Measurements from ENCODE around the gene KDR. TPM values are rescaled to one million over a fixed set of nuclear protein-coding genes. Genes with fewer than 3 reads are reported as not detected.
A peak's percentile ranks its signal among the peaks of the same experiment; 100 is the strongest.

KDR gene
- total RNA-seq (not detected), polyA plus RNA-seq (not detected)

DNA sequence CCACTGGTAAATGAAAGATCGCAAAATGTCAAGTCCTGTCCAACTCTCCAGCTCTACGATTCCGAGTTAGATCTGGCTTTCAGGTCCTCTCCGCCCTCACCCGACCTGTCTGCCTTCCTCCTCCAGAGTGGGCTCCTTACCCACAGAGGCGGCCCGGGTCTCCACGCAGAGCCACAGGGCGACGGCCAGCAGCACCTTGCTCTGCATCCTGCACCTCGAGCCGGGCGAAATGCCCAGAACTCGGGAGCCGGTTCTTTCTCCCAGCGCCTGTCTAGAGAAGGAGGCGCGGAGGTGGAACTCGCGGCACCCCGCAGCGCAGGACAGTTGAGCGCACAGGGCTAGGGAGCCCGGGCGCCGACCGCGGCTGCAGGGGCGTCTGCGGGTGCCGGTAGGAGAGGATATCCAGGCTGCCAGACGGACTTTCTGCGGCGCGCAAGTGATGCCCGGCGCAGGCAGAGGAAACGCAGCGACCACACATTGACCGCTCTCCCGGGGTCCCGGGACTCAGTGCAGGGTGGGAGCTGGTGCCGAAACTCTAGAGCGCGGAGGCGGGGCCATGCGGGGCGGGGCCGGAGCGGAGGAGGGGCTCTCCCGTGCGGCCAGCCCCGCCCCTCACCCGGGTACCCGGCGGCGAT lies at the start of gene KDR:
Gene KDR, minus strand, starts transcription at position 509 of the 635 bp plus-strand sequence. Its CDS starts 302 bp downstream, at position 207.
- H3K4me3 Mint-ChIP-seq, result peak within 1 kb of the TSS in 1 of 4 donors; percentile 38
- H3K27me3 Mint-ChIP-seq, result peaks cover 24% of the 10 kb centered on the region

GRCh38 chr4:55173580-55173979 lies 48.2 kb upstream of the KDR start:
- Histone ChIP-seq H3K27me3 (ENCODE audit: control insufficient read depth, insufficient read depth, low read length) (no peaks in the 10 kb centered on the region), H3K36me3 (ENCODE audit: control insufficient read depth, insufficient read depth, low read length) (no peaks in the 10 kb centered on the region), H3K27ac (ENCODE audit: insufficient read depth, low read length, poor library complexity, severe bottlenecking) (no peak overlapping the region), H3K4me3 (ENCODE audit: low read depth, low read length) (no peak overlapping the region), H3K4me1 (ENCODE audit: control insufficient read depth, insufficient read depth, low read length, poor library complexity, severe bottlenecking) (no peaks in the 10 kb centered on the region), H3K9me3 (ENCODE audit: control insufficient read depth in 2 of 2, low read length in 2 of 2) (no peaks in the 10 kb centered on the region)
- no peak overlapping the region for H3K27ac Mint-ChIP-seq
- peaks cover 5% of the 10 kb centered on the region for H3K27me3 Mint-ChIP-seq
- no peaks in the 10 kb centered on the region for H3K36me3 Mint-ChIP-seq
- peaks cover 0 to 5% (median 0%) of the 10 kb centered on the region in 4 donors for H3K4me1 Mint-ChIP-seq
- H3K4me3 Mint-ChIP-seq, result no peak overlapping the region
- no peak for DNase-seq
- H3K9me3 Mint-ChIP-seq, result peaks cover 0 to 5% (median 0%) of the 10 kb centered on the region in 7 donors
- ATAC-seq (ENCODE audit: low read depth in 2 of 2), result no peak

More for the DNA sequence above, at the start of gene KDR:
- Histone ChIP-seq H3K4me3 (ENCODE audit: low read depth, low read length) (no peak within 1 kb of the TSS), H3K36me3 (ENCODE audit: control insufficient read depth, insufficient read depth, low read length) (no peaks in the 10 kb centered on the region), H3K9me3 (ENCODE audit: control insufficient read depth in 2 of 2, low read length in 2 of 2) (no peaks in the 10 kb centered on the region), H3K27ac (ENCODE audit: insufficient read depth, low read length, poor library complexity, severe bottlenecking) (no peak within 1 kb of the TSS), H3K27me3 (ENCODE audit: control insufficient read depth, insufficient read depth, low read length) (peaks cover 4% of the 10 kb centered on the region), H3K4me1 (ENCODE audit: control insufficient read depth, insufficient read depth, low read length, poor library complexity, severe bottlenecking) (no peaks in the 10 kb centered on the region)
- Mint-ChIP-seq H3K36me3 (no peaks in the 10 kb centered on the region), H3K4me1 (peaks cover 0 to 2% (median 0%) of the 10 kb centered on the region in 4 donors), H3K9me3 (no peaks in the 10 kb centered on the region), H3K27ac (no peak within 1 kb of the TSS)
- DNase-seq (no peak), ATAC-seq (ENCODE audit: low read depth in 2 of 2) (no peak)

GRCh38 chr4:55172694-55173287 lies 47.4 kb upstream of the KDR start:
- no peaks in the 10 kb centered on the region for H3K36me3 Mint-ChIP-seq
- no peaks in the 10 kb centered on the region for H3K4me1 ChIP-seq (ENCODE audit: control insufficient read depth, insufficient read depth, low read length, poor library complexity, severe bottlenecking)
- ATAC-seq (ENCODE audit: low read depth in 2 of 2) (no peak), DNase-seq (no peak)
- H3K27me3 Mint-ChIP-seq, result peaks cover 5% of the 10 kb centered on the region
- H3K36me3 ChIP-seq (ENCODE audit: control insufficient read depth, insufficient read depth, low read length), result no peaks in the 10 kb centered on the region
- H3K9me3 ChIP-seq (ENCODE audit: control insufficient read depth in 2 of 2, low read length in 2 of 2), result no peaks in the 10 kb centered on the region
- peaks cover 0 to 5% (median 0%) of the 10 kb centered on the region in 7 donors for H3K9me3 Mint-ChIP-seq
- no peak overlapping the region for H3K27ac ChIP-seq (ENCODE audit: insufficient read depth, low read length, poor library complexity, severe bottlenecking)
- H3K27me3 ChIP-seq (ENCODE audit: control insufficient read depth, insufficient read depth, low read length), result no peaks in the 10 kb centered on the region
- no peak overlapping the region for H3K27ac Mint-ChIP-seq
- H3K4me1 Mint-ChIP-seq, result peaks cover 0 to 5% (median 0%) of the 10 kb centered on the region in 4 donors
- H3K4me3 Mint-ChIP-seq, result no peak overlapping the region
- H3K4me3 ChIP-seq (ENCODE audit: low read depth, low read length), result no peak overlapping the region

DNA sequence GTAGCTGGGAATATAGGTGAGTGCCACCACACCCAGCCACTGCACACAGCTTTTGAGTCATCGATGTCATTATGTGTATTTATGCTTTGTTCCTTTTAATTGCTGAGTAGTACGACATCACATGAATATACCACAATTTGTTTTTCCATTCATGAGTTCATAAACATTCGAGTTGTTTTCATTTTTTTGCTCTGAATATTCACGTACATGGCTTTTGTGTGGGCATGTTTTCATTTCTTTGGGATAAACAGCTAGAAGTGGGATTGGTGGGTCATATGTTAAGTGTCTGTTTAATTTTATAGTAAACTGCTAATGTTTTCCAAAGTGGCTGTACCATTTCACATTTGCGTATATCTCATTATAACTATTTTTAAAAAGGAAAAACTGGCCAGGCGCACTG lies 45.1 kb upstream of the KDR start:
- Histone ChIP-seq H3K27ac (ENCODE audit: insufficient read depth, low read length, poor library complexity, severe bottlenecking) (no peak overlapping the region), H3K36me3 (ENCODE audit: control insufficient read depth, insufficient read depth, low read length) (no peaks in the 10 kb centered on the region), H3K4me1 (ENCODE audit: control insufficient read depth, insufficient read depth, low read length, poor library complexity, severe bottlenecking) (no peaks in the 10 kb centered on the region), H3K27me3 (ENCODE audit: control insufficient read depth, insufficient read depth, low read length) (no peaks in the 10 kb centered on the region), H3K4me3 (ENCODE audit: low read depth, low read length) (no peak overlapping the region), H3K9me3 (ENCODE audit: control insufficient read depth in 2 of 2, low read length in 2 of 2) (no peaks in the 10 kb centered on the region)
- peaks cover 0 to 4% (median 2%) of the 10 kb centered on the region in 7 donors for H3K9me3 Mint-ChIP-seq
- peaks cover 5% of the 10 kb centered on the region for H3K27me3 Mint-ChIP-seq
- no peaks in the 10 kb centered on the region for H3K4me1 Mint-ChIP-seq
- no peak overlapping the region for H3K4me3 Mint-ChIP-seq
- no peak for DNase-seq
- no peak for ATAC-seq (ENCODE audit: low read depth in 2 of 2)
- no peaks in the 10 kb centered on the region for H3K36me3 Mint-ChIP-seq
- no peak overlapping the region for H3K27ac Mint-ChIP-seq

- Histone ChIP-seq H3K27ac (ENCODE audit: insufficient read depth, low read length, poor library complexity, severe bottlenecking) (no peak overlapping the region), H3K9me3 (ENCODE audit: control insufficient read depth in 2 of 2, low read length in 2 of 2) (no peaks in the 10 kb centered on the region), H3K4me1 (ENCODE audit: control insufficient read depth, insufficient read depth, low read length, poor library complexity, severe bottlenecking) (no peaks in the 10 kb centered on the region), H3K4me3 (ENCODE audit: low read depth, low read length) (no peak overlapping the region), H3K27me3 (ENCODE audit: control insufficient read depth, insufficient read depth, low read length) (no peaks in the 10 kb centered on the region), H3K36me3 (ENCODE audit: control insufficient read depth, insufficient read depth, low read length) (no peaks in the 10 kb centered on the region)
- Mint-ChIP-seq H3K4me3 (no peak overlapping the region), H3K4me1 (no peaks in the 10 kb centered on the region), H3K36me3 (no peaks in the 10 kb centered on the region), H3K27ac (no peak overlapping the region), H3K27me3 (peaks cover 5% of the 10 kb centered on the region), H3K9me3 (peaks cover 0 to 4% (median 2%) of the 10 kb centered on the region in 7 donors)
- no peak for DNase-seq
- no peak for ATAC-seq (ENCODE audit: low read depth in 2 of 2)
Measured at GRCh38 chr4:55169352-55169961, 44.1 kb upstream of the KDR start.

DNA sequence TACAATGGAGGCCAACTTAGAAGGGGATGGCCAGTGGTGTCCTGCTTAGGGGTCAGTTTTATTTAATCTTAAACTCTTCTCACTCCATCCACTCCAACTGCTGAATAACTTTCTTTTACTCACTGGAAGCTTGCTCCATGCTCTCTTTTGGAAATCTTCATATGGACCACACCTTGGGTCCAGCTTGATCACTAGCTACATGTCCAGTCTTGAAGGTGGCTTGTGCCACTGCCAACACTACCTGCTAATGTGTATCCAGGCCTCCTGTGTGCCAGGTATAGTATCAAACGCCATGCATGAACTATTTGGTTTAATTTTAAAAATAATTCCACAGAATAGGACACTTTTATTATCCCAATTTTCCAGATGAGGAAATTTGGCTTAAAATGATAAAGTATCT lies 37.0 kb upstream of the KDR start:
- peaks cover 0 to 2% (median 0%) of the 10 kb centered on the region in 7 donors for H3K9me3 Mint-ChIP-seq
- H3K27ac ChIP-seq (ENCODE audit: insufficient read depth, low read length, poor library complexity, severe bottlenecking), result no peak overlapping the region
- H3K4me1 Mint-ChIP-seq, result no peaks in the 10 kb centered on the region
- H3K27me3 ChIP-seq (ENCODE audit: control insufficient read depth, insufficient read depth, low read length), result peaks cover 2% of the 10 kb centered on the region
- no peak overlapping the region for H3K4me3 Mint-ChIP-seq
- H3K9me3 ChIP-seq (ENCODE audit: control insufficient read depth in 2 of 2, low read length in 2 of 2), result no peaks in the 10 kb centered on the region
- peaks cover 5% of the 10 kb centered on the region for H3K27me3 Mint-ChIP-seq
- no peak overlapping the region for H3K27ac Mint-ChIP-seq
- DNase-seq (no peak), ATAC-seq (ENCODE audit: low read depth in 2 of 2) (no peak)
- no peak overlapping the region for H3K4me3 ChIP-seq (ENCODE audit: low read depth, low read length)
- H3K36me3 ChIP-seq (ENCODE audit: control insufficient read depth, insufficient read depth, low read length), result no peaks in the 10 kb centered on the region
- H3K4me1 ChIP-seq (ENCODE audit: control insufficient read depth, insufficient read depth, low read length, poor library complexity, severe bottlenecking), result no peaks in the 10 kb centered on the region
- H3K36me3 Mint-ChIP-seq, result no peaks in the 10 kb centered on the region

GRCh38 chr4:55161739-55162138 lies 36.3 kb upstream of the KDR start:
- H3K27me3 Mint-ChIP-seq, result peaks cover 8% of the 10 kb centered on the region
- peaks cover 2% of the 10 kb centered on the region for H3K27me3 ChIP-seq (ENCODE audit: control insufficient read depth, insufficient read depth, low read length)
- H3K27ac ChIP-seq (ENCODE audit: insufficient read depth, low read length, poor library complexity, severe bottlenecking), result no peak overlapping the region
- no peaks in the 10 kb centered on the region for H3K4me1 ChIP-seq (ENCODE audit: control insufficient read depth, insufficient read depth, low read length, poor library complexity, severe bottlenecking)
- H3K27ac Mint-ChIP-seq, result no peak overlapping the region
- no peak overlapping the region for H3K4me3 Mint-ChIP-seq
- no peak for DNase-seq
- no peak overlapping the region for H3K4me3 ChIP-seq (ENCODE audit: low read depth, low read length)
- no peaks in the 10 kb centered on the region for H3K4me1 Mint-ChIP-seq
- peaks cover 0 to 1% (median 0%) of the 10 kb centered on the region in 7 donors for H3K9me3 Mint-ChIP-seq
- no peak for ATAC-seq (ENCODE audit: low read depth in 2 of 2)
- H3K36me3 ChIP-seq (ENCODE audit: control insufficient read depth, insufficient read depth, low read length), result no peaks in the 10 kb centered on the region
- no peaks in the 10 kb centered on the region for H3K36me3 Mint-ChIP-seq
- H3K9me3 ChIP-seq (ENCODE audit: control insufficient read depth in 2 of 2, low read length in 2 of 2), result no peaks in the 10 kb centered on the region
